GM21447 (cell line): ENCODE data around the gene ZRSR2.
"Not testable (repeated sequence)": the region's sequence is repeated elsewhere in the genome, so short reads cannot be mapped to it uniquely, and the experiment has no call there.

Experiments
- ATAC-seq: cut with Tn5 transposase; IDR thresholded peaks from one replicate; pipeline ENCODE4 v1.9.1; 2021; ENCODE audit not compliant: unreplicated experiment

The ZRSR2 gene

GRCh38 chrX:15797707-15798106 lies 7.4 kb downstream of the ZRSR2 start:
- no peak for ATAC-seq

- ATAC-seq = no peak
These were observed 14.3 kb downstream of the ZRSR2 start for GRCh38 chrX:15804563-15804962.

GRCh38 chrX:15808254-15808653 lies 18.0 kb downstream of the ZRSR2 start:
- ATAC-seq = no peak

GRCh38 chrX:15812192-15812938 lies 22.1 kb downstream of the ZRSR2 start:
- ATAC-seq = no peak

GRCh38 chrX:15813416-15813815 lies 23.1 kb downstream of the ZRSR2 start:
- no peak for ATAC-seq

- no peak for ATAC-seq
These were observed 24.6 kb downstream of the ZRSR2 start for GRCh38 chrX:15814771-15815365.

- peak; percentile 83 for ATAC-seq
These were observed 25.6 kb downstream of the ZRSR2 start for GRCh38 chrX:15815779-15816437.

GRCh38 chrX:15816438-15816809 lies 26.1 kb downstream of the ZRSR2 start:
- no peak for ATAC-seq

GRCh38 chrX:15816886-15817285 lies 26.6 kb downstream of the ZRSR2 start:
- no peak for ATAC-seq

GRCh38 chrX:15820106-15821073 lies 30.1 kb downstream of the ZRSR2 start:
- ATAC-seq = no peak

GRCh38 chrX:15822922-15823321 lies 32.6 kb downstream of the ZRSR2 start:
- no peak for ATAC-seq

- no peak for ATAC-seq
These were observed 35.7 kb downstream of the ZRSR2 start for GRCh38 chrX:15825936-15826335.

GRCh38 chrX:15829217-15829616 lies 38.9 kb downstream of the ZRSR2 start:
- ATAC-seq = no peak

GRCh38 chrX:15831347-15831746 lies 41.1 kb downstream of the ZRSR2 start:
- not testable (repeated sequence) for ATAC-seq

GRCh38 chrX:15834053-15834452 lies 43.8 kb downstream of the ZRSR2 start:
- ATAC-seq = no peak

GRCh38 chrX:15834827-15835595 lies 44.7 kb downstream of the ZRSR2 start:
- ATAC-seq = no peak

- ATAC-seq = no peak
These were observed 47.7 kb downstream of the ZRSR2 start for GRCh38 chrX:15838017-15838416.

GRCh38 chrX:15841853-15842516 lies 51.7 kb downstream of the ZRSR2 start:
- no peak for ATAC-seq

- ATAC-seq = no peak
These were observed 53.7 kb downstream of the ZRSR2 start for GRCh38 chrX:15843960-15844359.

- ATAC-seq = no peak
These were observed 58.3 kb downstream of the ZRSR2 start for GRCh38 chrX:15848576-15848975.
